Activated B cell treated with CpG ODN at 0.5 μM for 24 hours (primary cell): Measurements from ENCODE around the gene ZNF677. TPM values are rescaled to one million over a fixed set of nuclear protein-coding genes. Genes with fewer than 3 reads are reported as not detected.
"Not testable (repeated sequence)": the region's sequence is repeated elsewhere in the genome, so short reads cannot be mapped to it uniquely, and the experiment has no call there.

Source experiments
- ATAC-seq: fragments of 200-7000 bp; cut with Tn5 transposase; one replicate; pipeline ENCODE4 v1.10.0; 2021; ENCODE audit warnings: low read depth, mild to moderate bottlenecking, moderate library complexity
- CTCF ChIA-PET: fragments of 350-600 bp; sonication (Branson Sonifier 250); formaldehyde crosslinking; loops from one replicate; lab custom pipeline; 2021; ENCODE audit warnings: antibody characterized with exemption; lab: Charles Lee
- POLR2A ChIA-PET: fragments of 350-600 bp; sonication (Branson Sonifier 250); formaldehyde crosslinking; loops from one replicate; lab custom pipeline; 2021; ENCODE audit warnings: antibody characterized with exemption; lab: Charles Lee
- DNase-seq: peaks from one replicate; pipeline ENCODE4 v3.0.0; 2022
- H3K27ac Mint-ChIP-seq: one replicate; pipeline ENCODE4 v1.8.0; 2020; ENCODE audit warnings: mixed read lengths
- H3K27me3 Mint-ChIP-seq: one replicate; pipeline ENCODE4 v1.8.0; 2021; ENCODE audit warnings: mixed read lengths
- H3K36me3 Mint-ChIP-seq: one replicate; pipeline ENCODE4 v1.8.0; 2021; ENCODE audit warnings: low read depth, mixed read lengths
- H3K4me1 Mint-ChIP-seq: one replicate; pipeline ENCODE4 v1.8.0; 2021; ENCODE audit warnings: mixed read lengths
- H3K4me3 Mint-ChIP-seq: one replicate; pipeline ENCODE4 v1.8.0; 2020; ENCODE audit warnings: mild to moderate bottlenecking, mixed read lengths
- H3K9me3 Mint-ChIP-seq: one replicate; pipeline ENCODE4 v1.8.0; 2020; ENCODE audit warnings: mixed read lengths
- CTCF ChIP-seq: fragments of 200-600 bp; IDR thresholded peaks from one replicate; pipeline ENCODE4 v1.8.0; 2022; ENCODE audit warnings: antibody characterized with exemption, mild to moderate bottlenecking
- intact Hi-C: fragments of 100-400 bp; cut with micrococcal nuclease; formaldehyde crosslinking; loops from one replicate; pipeline ENCODE4 v1.15.1; 2024
- total RNA-seq: library from RNA; stranded (reverse); gene quantifications from 2 replicates; pipeline ENCODE4 v1.2.3, GENCODE V29; 2022

ZNF677 gene
- total RNA-seq = 13.7 and 14.2 TPM in 2 replicates

GRCh38 chr19:53254411-53255341 is at the start of gene ZNF677:
Gene ZNF677 (minus strand): TSS chr19:53254873. CDS start chr19:53251550, 3,323 bp downstream.
- Mint-ChIP-seq H3K27ac (peak within 1 kb of the TSS; percentile 77), H3K4me3 (peak within 1 kb of the TSS; percentile 87), H3K36me3 (peaks cover 41% of the 10 kb centered on the region), H3K9me3 (peaks cover 35% of the 10 kb centered on the region), H3K4me1 (peaks cover 12% of the 10 kb centered on the region), H3K27me3 (no peaks in the 10 kb centered on the region)
- intact Hi-C loops = loop anchor here (1.0 to 10.0 kb wide), 5 partner anchors 57 to 150 kb away; partner anchors contain the start of genes ZNF160, ZNF347, ZNF765 and ZNF845
- ChIA-PET POLR2A (interaction anchor here (0.7 to 1.0 kb wide), 2 partner anchors 60 to 79 kb away, joined by 3 read pairs; partner anchors contain the start of gene ZNF845), CTCF (no interaction called here)
- DNase-seq (peak; percentile 57), ATAC-seq (peak; percentile 99)
- TF ChIP-seq CTCF = no peak

GRCh38 chr19:53301341-53301740 is 46.7 kb upstream of the ZNF677 start:
- H3K36me3 Mint-ChIP-seq, CTCF ChIA-PET, DNase-seq, intact Hi-C loops, H3K27me3 Mint-ChIP-seq, H3K9me3 Mint-ChIP-seq, H3K4me3 Mint-ChIP-seq, H3K27ac Mint-ChIP-seq, H3K4me1 Mint-ChIP-seq, POLR2A ChIA-PET: not testable (repeated sequence)
- peak; percentile 31 for ATAC-seq

GRCh38 chr19:53294786-53295441 is 40.2 kb upstream of the ZNF677 start:
- Mint-ChIP-seq H3K36me3 (no peaks in the 10 kb centered on the region), H3K4me3 (no peak overlapping the region), H3K27me3 (no peaks in the 10 kb centered on the region), H3K27ac (no peak overlapping the region), H3K4me1 (no peaks in the 10 kb centered on the region), H3K9me3 (peaks cover 28% of the 10 kb centered on the region)
- ChIA-PET CTCF (no interaction called here), POLR2A (no interaction called here)
- ATAC-seq = no peak
- no peak for TF ChIP-seq CTCF
- no peak for DNase-seq
- intact Hi-C loops = no loop called here

DNA sequence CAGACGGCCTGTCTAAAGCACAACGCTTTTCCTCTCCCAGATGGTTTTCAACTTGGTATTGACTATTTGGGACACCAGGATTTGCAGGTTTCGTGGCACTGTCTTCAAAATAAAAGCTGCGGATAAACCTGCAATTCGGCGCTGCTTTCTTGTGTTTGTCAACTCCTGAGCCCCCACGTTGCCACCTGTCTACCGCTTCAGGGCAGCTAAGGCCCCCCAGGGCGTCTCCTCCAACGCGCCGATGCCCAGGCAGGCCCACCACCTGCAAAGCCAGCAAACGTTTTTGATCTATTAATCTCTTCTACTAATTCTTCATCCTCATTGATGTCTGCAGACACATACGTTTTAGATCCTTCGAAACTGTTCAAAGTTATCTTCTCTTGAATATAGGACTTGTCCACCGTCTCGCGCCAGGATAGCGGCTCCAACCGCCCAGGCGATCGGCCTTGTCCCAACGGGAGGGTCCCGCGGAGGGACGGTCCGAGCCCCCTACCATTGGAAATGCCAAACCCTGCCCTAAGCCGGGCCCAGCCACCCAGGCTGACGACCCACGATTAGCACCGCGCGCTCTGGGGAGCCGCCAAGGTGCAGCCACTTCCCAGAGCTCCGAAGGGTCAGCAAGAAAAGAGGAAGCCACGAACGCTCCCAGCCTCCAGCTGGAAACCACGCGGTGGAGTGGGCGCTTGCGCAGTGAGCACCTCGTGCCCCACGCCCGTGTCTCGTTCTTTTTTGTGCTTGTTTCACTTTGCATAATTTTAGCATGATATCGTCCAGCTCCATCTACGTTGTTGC is 36.3 kb upstream of the ZNF677 start:
- no peaks in the 10 kb centered on the region for H3K4me1 Mint-ChIP-seq
- no peak overlapping the region for H3K27ac Mint-ChIP-seq
- ATAC-seq (no peak), DNase-seq (no peak)
- no peaks in the 10 kb centered on the region for H3K36me3 Mint-ChIP-seq
- H3K9me3 Mint-ChIP-seq = peaks cover 24% of the 10 kb centered on the region
- ChIA-PET POLR2A (no interaction called here), CTCF (no interaction called here)
- intact Hi-C loops = no loop called here
- H3K4me3 Mint-ChIP-seq = no peak overlapping the region
- TF ChIP-seq CTCF = no peak
- H3K27me3 Mint-ChIP-seq = no peaks in the 10 kb centered on the region

DNA sequence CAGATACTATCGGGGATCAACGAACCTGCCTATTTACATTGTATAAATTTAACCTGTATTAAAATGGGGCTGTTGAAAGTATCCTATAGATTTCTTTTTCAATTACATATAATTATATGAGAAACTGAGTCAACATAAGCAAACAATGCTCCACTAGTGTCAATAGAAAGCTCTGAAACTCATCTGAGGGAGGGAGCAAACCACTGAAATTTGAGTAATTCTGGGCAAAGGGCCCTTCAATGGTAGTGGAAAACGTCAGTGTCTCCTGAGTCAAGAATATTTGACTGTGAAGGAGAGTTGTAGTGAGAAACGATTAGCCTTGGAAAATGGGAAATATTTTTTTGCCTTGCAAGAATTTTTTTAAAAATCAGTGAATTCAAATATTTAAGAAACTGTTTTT is 30.4 kb upstream of the ZNF677 start:
- H3K36me3 Mint-ChIP-seq = no peaks in the 10 kb centered on the region
- DNase-seq (no peak), ATAC-seq (no peak)
- no peaks in the 10 kb centered on the region for H3K4me1 Mint-ChIP-seq
- no peak for TF ChIP-seq CTCF
- no peaks in the 10 kb centered on the region for H3K27me3 Mint-ChIP-seq
- CTCF ChIA-PET = no interaction called here
- peaks cover 3% of the 10 kb centered on the region for H3K9me3 Mint-ChIP-seq
- intact Hi-C loops = no loop called here
- no peak overlapping the region for H3K4me3 Mint-ChIP-seq
- no peak overlapping the region for H3K27ac Mint-ChIP-seq
- POLR2A ChIA-PET = no interaction called here

GRCh38 chr19:53281947-53282346 is 27.3 kb upstream of the ZNF677 start:
- peak; percentile 18 for ATAC-seq
- CTCF ChIA-PET, H3K36me3 Mint-ChIP-seq, intact Hi-C loops, H3K4me3 Mint-ChIP-seq, POLR2A ChIA-PET, DNase-seq, H3K9me3 Mint-ChIP-seq, H3K4me1 Mint-ChIP-seq, H3K27me3 Mint-ChIP-seq, H3K27ac Mint-ChIP-seq: not testable (repeated sequence)
